GM18867 (cell line): ENCODE results near the gene WBP1.
A peak's percentile ranks its signal among the peaks of the same experiment; 100 is the strongest.
"Not testable (repeated sequence)": the region's sequence is repeated elsewhere in the genome, so short reads cannot be mapped to it uniquely, and the experiment has no call there.

Source experiments
- ATAC-seq: cut with Tn5 transposase; IDR thresholded peaks from one replicate; pipeline ENCODE4 v1.9.1; 2021; ENCODE audit warnings: mild to moderate bottlenecking, moderate library complexity; ENCODE audit not compliant: unreplicated experiment

Gene WBP1

DNA sequence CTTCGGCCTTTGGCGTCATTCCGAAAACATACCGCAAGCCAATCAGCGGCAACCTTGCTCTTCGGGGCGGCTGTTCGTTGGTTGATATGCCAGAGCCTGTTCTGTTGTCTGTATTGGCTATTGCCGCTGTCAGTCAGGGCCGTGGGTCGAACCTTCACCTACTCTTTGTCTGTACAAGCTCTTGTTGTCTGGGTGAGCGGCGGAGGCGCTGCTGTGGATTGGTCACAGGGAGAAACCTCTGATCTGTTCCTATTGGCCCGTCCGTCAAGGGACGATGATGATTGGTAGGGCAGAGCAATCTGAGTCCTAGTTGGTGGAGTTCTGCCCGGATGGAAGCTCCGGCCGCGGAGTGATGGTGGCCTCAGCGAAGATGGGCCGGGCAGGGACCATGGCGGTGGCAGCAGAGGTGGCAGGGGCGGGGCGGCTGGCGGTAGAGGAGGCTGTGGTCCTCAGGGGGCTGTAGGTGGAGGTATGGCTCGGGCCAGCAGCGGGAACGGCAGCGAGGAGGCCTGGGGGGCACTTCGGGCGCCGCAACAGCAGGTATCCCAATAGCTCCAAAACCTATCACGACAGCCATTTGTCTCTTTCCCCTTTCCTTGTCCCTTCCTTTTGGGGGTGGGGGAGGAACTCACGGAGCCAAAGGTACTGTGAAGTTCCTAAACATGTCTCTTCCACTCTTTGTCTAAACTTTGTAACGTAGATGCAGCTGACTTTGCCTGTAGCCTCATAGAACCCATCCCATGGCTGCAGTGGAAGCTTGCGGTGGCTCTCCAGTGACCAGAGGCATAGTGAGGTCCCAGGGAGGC lies at the start of gene WBP1:
Gene WBP1, plus strand, starts transcription at position 307 of the 806 bp plus-strand sequence. Its CDS starts 165 bp downstream, at position 472.
- peak; percentile 78 for ATAC-seq

DNA sequence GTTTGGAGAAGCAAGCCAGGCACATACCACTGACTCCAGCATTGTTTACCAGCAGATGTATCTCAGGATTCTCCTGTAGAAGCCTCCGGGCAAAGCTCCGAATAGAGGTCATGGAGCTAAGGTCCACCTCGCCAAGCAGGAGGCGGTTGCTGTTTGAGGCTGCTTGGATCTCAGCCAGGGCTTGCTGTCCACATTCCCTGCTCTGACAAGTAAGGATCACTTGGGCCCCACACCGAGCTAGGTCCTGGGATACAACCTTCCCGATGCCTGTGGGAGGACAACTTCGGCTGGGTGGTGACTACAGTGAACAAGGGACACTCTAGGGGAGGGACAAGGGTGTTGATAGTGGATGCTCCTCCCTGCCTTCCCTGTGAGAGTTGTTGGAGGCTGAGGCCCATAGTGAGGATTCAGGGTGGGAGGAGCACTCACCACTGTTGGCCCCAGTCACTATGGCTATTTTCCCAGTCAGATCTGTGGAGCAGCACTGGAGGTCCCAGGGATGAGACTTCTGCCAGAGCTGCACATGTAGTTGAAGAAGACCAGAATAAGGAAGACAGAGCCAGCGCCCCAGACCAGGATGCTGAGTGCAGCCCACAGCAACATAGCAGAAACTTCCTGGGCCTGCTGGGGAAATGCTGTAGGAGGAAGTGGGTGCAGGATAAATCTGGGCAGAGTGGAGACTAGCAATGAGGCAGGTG lies 45.1 kb upstream of the WBP1 start:
- ATAC-seq, result no peak

DNA sequence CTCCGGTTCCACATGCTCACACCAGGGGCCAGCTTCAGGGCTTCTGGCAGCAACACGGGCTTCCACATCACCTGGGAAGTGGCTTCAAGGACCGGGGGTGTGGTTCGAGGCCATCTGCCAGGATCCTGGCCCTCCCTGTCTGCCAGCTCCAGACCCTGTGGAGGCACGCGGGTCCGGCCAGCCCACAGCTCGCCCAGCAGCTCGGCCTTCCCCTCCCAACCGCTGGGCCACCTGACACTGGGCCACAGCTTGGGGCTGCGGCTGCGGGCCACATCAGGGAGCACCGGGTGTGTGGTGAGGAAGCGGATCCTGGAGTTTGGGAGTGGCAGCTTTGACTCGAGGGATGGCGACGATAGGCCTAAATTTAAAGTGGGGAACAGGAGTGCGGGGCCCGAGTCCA lies 43.8 kb upstream of the WBP1 start:
- no peak for ATAC-seq

DNA sequence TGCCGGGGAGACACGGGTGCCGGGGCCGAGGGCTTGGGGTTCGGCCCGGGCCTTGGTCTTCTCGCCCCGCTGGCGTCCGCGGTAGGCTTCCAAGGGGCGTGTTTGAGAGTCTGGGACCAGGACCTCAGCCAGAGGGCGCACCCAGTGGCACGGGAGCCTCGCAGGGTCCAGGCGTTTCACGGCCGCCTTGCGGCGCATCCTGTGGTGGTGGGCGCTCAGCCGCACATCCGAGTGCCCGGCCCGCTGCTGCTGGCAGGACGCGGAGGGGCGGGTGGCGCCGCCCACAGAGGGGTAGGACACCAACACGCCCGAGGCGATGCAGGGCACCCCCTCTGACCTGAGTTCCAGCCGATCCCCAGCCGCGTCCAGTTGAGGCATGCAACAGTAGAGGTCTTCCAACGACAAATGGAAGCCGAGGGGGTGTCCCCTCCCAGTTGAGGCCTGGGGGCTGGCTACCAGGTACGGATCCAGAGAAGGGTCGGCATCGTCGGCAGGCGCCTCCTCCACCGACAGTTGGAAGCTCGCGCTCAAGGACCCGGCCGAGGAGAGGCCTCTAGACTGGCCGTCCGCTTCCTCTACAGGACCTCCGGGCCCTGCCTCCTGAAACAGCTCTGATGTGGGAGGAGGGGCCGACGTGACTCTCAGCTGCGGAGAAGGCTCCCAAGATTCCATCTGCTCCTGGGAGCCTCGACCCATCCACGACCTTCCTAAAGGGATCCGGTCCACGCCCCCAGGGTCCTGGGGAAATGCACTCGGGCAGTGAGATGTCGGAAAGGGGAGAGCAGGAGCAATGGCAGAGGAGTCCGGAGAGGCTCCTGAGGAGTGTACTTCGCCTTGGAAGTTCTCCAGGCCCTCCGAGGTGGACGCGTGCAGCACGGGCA lies 43.1 kb upstream of the WBP1 start:
- no peak for ATAC-seq

DNA sequence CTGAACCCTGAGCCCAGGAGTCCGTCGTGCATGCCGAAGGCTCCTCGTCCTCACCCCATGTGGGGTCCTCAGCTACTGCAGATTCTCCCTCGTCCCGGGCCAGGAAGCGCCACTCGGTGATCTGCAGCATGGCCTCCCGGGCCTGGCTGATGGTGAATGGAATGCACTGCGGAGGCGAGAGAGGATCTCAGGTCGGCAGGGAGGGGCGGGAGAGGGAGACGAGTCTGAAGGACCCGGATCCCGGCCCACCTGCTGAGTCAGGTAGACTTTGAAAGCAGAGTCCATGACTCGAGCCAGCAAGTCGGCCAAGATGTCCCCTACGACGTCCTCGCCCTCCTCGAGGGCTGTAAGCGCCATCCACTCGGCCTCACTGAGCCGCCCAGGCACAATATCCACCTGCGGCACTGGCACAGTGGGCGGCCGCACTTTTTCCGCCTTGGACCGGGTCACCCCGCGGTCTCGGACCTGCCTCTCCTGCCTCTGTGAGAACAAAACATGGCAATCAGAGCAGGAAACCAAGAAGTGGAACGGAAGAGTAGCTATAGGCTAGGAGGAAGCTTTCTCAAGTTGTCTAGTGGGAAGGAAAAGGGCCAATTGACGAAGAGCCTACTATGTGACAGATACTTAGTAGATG lies 42.4 kb upstream of the WBP1 start:
- no peak for ATAC-seq

DNA sequence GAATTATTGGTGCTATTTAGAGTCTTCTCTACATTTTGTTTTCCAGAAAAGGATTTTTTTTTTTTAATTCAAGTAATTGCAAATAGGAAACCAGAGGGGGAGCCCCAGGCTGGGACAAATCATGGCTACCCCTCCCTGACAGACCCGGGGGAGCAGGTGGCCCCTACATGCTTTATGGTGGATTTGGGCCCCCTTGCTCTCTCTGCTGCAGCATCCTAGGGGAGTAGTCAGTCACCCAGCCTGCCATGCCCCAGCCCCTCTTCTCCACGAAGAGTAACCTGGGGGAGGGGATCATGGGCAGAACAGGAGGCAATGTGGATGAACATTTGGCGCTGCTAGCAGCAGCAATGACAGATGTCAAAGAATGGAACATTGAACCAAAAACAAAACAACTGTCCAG lies 41.5 kb upstream of the WBP1 start:
- no peak for ATAC-seq

DNA sequence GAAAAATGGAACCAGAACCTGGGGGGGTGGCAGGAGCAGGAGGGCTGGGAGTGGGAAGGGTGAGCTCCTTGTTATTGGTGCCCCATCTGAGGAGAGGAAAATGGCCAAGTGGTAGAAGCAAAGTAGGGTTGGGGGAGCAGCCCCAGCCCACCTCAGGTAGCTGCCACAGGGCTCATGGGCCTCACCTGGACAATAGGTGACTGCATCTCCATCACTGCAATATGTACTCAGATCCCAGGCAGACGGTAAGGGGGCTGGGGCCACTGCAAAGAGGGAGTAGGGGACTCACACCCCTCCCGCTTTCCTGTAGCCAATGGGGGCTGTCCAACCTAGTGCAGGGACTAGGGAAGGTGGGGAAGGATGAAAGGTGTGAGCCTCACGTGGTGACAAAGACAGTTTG lies 41.0 kb upstream of the WBP1 start:
- no peak for ATAC-seq

DNA sequence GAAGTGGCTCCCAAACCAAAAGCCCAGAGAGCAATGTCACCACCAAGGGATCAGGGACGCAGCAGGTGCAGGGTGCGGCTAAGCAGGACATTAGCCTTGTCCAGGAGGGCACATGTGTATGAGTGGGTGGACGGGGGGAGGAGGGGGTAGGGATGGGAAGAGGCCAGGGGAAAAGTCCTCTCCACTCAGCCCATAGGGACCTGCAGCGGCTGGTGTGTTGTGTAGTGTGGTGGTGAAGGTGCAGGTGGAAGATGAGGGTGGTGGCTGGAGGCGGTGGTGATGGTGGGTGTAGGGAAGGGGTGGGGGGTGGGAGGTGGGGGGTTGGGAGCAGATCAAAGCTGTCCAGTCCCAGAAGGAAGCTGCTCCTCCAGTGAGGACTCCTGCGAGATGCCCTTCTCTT lies 40.5 kb upstream of the WBP1 start:
- no peak for ATAC-seq

DNA sequence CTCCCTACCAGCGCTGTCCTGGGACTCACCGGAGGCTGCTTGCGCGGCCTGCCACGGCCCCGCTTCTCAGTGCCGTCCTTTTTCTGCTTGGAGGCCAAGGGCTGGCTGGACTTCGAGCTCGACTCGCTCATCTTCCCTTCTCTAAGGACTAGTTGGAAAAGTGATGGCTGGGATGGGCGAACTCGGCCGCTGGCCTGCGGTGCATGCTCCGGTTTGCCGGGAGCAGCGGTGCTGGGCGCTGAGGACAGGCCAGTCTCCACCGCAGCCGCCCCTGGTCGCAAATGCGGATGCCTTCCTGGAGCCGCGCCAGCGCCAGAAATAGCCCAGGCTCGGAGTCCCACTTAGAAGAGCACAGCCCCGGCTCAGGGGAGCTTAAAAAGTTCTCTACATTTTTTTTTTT lies 39.9 kb upstream of the WBP1 start:
- no peak for ATAC-seq

DNA sequence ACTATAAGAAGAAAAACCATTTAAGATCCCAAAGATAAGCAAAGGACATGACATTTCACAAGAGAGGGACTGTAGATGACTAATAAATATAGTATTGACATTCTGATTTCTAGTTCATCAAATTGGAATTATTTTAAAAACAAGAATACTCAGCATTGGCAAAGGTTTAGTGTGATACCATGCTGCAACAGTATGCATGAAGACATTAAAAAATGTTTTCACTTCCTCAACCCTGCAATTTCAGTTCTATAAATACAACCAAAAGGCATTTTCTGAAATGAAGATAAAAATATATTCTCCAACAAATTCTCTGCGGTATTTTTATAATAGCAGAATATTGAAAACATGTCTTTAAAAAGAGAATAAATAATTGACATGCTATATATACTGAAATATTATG lies 38.9 kb upstream of the WBP1 start:
- ATAC-seq, result no peak

DNA sequence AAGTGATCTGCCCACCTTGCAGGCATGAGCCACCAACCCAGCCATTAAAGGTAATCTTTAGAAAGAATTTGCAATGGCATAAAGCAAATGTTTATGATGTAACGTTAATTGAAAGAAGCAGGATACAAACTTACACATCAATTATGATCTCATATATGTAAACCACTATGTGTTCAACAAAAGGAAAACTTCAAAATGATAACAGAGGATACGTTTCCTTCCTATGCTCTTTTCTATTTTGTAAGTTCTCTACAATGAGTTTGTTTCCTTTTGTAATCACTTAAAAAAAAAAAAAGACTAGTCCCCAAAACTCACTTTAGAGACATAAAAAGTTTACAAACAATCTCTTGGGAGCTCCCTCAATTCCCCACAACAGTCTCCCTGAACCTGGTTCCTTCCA lies 38.2 kb upstream of the WBP1 start:
- no peak for ATAC-seq

DNA sequence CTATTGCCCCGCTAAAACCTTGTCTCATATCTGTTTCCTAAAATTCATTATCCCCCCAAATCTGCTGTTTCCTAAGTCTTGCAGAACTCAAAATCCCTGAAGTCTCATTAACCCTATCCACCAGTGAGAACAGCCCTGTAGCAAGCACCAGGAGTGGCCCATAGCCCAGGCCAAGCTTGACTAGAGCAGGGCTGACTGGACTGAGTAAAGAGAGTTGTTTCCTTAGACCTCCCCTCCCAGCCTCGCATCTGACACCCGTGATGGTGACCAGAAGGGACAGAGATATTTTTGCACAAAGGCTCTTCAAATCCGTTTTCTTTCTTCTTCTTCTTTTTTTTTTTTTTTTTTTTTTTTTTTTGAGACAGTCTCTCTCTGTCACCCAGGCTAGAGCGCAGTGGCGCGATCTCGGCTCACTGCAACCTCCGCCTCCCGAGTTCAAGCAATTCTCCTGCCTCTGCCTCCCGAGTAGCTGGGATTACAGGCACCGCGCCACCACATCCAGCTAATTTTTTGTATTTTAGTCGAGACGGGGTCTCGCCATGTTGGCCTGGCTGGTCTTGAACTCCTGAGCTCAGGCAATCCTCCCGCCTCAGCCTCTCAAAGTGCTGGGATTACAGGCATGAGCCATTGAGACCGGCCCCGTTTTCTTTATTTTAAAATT lies 37.7 kb upstream of the WBP1 start:
- not testable (repeated sequence) for ATAC-seq

DNA sequence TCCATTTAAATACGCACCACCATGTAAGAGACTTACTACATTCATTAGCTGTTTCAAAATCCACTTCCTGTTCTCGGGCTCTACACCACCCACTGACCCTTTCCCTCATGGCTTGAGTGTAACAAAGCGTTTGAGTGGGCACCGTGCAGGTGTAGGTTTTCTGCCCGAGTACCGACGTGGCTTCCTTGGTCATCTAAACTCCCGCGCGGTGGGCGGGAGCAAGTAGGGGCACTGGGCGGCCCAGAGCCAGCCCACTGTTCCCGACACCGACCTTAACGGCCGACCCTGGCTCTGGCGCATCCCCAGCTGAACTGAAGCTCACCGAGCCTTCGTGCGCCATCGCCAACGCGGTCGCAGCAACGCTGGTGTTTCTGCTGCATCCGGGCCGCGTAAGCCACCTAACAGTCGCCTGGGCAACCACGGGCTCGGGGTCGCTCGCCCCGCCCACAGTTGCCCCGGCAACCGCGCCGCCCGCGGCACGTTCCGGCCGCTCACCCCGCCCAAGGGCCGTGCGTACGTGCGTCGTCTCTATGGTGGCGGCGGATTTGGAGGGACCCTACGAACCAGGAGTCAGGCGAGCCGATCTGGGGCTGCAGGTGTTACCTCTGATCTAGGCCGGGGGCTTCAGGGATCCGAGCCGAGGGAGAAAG lies 36.9 kb upstream of the WBP1 start, which contains the start of the genes C2orf81 and WDR54:
Gene C2orf81, minus strand, starts transcription at position 399 of the 650 bp plus-strand sequence. Its CDS starts 59 bp downstream, at position 340.
Gene WDR54, plus strand, starts transcription at position 510 of the 650 bp plus-strand sequence. CDS start 424 bp downstream, outside the sequence.
- peak; percentile 95 for ATAC-seq

DNA sequence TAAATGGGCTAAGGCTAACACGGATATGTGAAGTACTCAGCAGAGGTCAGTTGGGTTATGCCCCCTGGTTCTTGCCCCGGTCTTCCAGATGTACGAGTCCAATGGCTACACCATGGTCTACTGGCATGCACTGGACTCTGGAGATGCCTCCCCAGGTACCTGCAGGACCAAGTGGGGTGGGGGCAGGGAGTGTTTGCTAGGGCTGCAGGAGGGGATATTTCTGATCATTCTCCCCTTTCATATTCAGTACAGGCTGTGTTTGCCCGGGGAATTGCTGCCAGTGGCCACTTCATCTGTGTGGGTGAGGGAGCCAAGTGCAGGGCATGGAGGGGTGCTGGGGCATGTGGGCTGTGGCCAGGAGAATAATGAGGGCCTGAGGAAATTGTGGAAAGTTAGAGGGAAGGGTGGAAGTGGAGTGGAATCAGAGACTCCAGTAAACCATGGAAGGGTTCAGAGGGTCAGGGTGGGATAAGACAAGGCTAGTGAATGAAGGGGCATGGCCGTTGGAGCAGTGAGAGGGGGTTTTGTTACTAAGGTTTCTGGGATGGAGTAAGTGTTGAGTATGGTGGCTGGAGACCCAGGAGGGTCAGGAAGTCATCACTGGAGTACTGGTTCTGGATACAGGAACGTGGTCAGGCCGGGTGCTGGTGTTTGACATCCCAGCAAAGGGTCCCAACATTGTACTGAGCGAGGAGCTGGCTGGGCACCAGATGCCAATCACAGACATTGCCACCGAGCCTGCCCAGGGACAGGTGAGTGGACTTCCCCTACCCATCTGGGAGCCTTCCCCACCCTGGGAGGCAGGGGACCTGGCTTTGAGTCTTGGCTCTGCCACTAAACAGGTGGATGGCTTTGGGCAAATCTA lies 34.8 kb upstream of the WBP1 start:
- ATAC-seq, result no peak

DNA sequence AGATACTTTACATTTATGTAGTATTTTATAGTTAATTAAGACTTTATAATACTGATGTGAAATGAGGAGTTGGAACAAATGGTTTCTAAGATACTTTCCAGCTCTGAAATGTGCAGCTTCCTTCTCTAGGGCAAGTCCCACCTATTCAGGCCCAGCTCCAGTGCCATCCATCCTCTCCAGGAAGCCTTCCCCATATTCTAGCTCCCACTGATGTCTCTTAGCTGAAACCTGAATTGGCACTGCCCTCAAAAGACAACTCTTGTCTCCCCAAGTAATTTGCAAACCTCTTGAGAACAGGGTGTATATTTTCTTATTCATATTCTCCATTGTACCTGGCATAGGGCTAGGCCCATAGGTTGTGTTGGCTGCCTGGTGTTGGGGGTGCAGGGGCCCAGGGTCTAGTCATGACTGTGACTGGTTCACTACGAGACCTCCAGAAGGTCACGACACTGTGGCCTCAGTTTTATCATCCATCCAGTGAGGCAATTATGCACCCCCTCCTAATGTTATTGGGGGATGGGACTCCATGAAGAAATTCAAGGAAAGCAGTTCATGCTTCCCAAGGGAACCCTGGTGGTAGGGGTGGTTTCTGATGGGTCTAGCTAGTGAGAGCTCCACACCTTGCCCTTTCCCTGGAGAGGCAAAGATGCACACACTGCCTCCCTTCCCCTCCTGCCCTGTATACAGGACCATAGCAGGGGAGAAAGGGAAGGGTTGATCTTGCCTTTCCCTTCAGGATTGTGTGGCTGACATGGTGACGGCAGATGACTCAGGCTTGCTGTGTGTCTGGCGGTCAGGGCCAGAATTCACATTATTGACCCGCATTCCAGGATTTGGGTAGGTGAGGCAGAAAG lies 33.9 kb upstream of the WBP1 start:
- no peak for ATAC-seq

DNA sequence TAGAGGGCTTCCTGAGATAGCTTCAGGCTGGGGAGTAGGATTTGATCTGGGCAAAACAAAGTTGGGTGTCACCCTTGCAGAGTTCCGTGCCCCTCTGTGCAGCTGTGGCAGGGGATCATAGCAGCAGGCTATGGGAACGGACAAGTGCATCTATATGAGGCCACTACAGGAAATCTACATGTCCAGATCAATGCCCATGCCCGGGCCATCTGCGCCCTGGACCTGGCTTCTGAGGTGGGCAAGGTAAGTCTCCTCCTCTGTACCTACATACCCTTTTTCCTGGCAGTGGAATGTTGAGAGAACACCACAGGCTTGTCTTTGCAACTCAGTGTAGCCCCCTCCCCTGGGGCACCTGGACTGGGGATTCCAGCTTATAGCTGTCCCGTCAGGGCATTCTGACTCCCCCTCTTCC lies 33.2 kb upstream of the WBP1 start:
- no peak for ATAC-seq

DNA sequence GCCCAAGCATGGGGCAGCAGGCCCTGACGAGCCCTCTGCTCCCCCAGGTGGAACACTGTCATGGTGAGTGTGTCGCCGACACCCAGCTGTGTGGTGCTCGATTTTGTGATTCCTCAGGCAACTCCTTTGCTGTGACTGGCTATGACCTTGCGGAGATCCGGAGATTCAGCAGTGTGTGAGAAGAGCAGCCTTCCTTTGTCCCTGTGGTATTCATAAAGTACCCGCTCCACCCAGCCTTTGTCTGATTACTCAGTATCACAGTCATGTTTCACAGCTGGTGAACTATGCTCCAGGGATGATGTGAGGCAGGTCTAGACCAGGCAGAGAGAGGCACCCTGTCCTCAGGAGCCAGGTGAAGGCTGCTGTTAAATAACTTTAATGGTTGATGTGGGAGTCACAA lies 32.7 kb upstream of the WBP1 start:
- ATAC-seq, result no peak
